ENCODE measurements around the gene CA12.

- TF ChIP-seq CTCF (IDR thresholded peaks at IDR 0.05; ENCODE audit: extremely low read depth in 1 of 2, insufficient read depth in 1 of 2, low read depth in 1 of 2, low read length in 2 of 2), result no peak
- TF ChIP-seq POLR2A (IDR thresholded peaks at IDR 0.05; ENCODE audit: low read depth, low read length), result no peak
- no peak for TF ChIP-seq EZH2 (IDR thresholded peaks at IDR 0.05; ENCODE audit: borderline replicate concordance, low read depth, low read length, severe bottlenecking)
- TF ChIP-seq GATA2 (IDR thresholded peaks at IDR 0.05; ENCODE audit: insufficient read depth, insufficient read length, low read depth, low read length), result no peak
- no peak for TF ChIP-seq JUN (IDR thresholded peaks at IDR 0.05; ENCODE audit: borderline replicate concordance, insufficient read depth, insufficient read length, low read depth)
- no peak for TF ChIP-seq MAX (IDR thresholded peaks at IDR 0.05; ENCODE audit: insufficient read depth, insufficient read length)
Observed at GRCh38 chr15:63353261-63353660, 28.4 kb downstream of the CA12 start.

Data from endothelial cell of umbilical vein (primary cell).